Stimulated activated CD4-positive, alpha-beta T cell treated with anti-CD3 and anti-CD28 coated beads, Interleukin-2, amount 100 ng/mL, for 48 hours (primary cell): Measurements from ENCODE around the gene MINAR1.
"Not testable (repeated sequence)": the region's sequence is repeated elsewhere in the genome, so short reads cannot be mapped to it uniquely, and the experiment has no call there.

Source experiments
- DNase-seq, 2 donors: peaks; one replicate each; pipeline ENCODE4 v3.0.0-alpha.2; 2020

MINAR1 gene, protein sequence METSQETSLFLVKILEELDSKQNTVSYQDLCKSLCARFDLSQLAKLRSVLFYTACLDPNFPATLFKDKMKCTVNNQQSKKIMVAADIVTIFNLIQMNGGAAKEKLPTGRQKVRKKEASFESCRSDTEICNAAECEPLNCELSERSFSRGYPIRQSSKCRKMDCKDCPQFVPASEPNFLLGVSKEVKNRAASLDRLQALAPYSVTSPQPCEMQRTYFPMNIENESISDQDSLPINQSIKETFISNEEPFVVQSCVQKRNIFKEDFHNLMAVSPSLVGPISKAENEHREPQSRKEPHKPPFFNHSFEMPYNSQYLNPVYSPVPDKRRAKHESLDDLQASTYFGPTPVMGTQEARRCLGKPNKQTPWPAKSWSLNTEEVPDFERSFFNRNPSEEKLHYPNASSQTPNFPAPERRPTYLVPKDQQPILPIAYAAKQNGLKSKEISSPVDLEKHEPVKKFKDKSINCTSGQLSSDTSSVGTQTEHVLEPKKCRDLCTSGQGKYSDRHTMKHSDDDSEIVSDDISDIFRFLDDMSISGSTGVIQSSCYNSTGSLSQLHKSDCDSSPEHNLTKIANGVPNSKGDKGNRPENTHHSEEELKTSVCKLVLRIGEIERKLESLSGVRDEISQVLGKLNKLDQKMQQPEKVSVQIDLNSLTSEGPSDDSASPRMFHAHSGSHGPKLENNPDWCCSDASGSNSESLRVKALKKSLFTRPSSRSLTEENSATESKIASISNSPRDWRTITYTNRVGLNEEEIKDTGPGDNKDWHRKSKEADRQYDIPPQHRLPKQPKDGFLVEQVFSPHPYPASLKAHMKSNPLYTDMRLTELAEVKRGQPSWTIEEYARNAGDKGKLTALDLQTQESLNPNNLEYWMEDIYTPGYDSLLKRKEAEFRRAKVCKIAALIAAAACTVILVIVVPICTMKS

DNA sequence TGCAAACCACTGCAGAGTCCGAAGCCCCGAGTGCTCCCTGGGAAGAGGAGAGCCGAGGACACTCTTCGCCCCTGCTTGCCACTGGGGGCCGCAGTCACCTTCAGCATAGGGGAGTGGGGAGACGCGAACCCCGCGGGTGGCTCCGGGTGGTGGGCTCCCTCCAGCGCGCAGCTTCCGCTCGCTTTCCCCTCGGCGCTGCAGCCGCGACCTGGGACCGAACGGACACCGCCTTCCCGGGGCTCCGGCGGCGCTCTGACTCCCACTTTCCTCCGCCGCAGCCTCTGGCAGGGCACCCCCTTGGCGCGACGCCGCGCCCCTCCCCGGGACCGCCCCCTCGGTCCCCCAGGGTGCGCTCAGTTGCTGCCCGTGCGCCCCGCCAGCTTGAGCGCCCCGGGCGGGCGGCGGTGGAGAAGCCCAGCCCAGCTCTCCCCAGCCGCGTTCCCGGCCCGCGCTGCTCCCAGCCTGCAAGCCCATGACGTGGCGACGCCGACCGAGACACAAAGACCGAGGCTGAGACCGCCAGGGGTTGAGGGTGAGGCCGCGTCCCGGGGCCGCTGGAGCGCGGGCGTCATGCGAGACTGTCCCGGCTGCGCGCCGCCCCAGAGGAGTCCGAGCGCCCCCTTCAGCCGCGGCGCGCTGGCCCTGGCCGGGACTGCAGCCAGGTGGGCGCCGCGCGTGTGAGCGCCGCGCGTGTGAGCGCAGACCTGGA, at the start of gene MINAR1:
Gene MINAR1, plus strand, starts transcription at position 701 of the 709 bp plus-strand sequence. CDS start 23,812 bp downstream, outside the sequence.
- peak in 1 of 2 donors; percentile 6 for DNase-seq

DNA sequence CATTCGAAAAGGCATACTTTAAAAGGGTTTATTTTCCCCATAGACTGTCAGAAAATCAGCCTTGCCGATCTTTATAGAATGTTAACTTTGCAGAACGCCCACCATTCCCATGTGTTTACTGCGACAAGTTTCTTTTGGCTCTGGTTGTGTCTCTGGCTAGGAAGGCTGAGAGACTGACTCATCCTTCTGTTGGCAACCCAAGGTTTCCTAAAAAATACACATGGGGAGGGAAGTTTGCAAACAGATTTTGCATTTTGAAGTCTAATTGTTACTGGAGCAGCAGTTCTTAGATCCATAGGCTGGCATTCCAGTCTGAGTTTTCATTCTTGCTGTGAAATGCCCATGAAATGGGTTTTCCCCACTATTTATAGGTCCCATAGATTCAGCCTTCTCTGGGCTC, 37.9 kb upstream of the MINAR1 start:
- no peak for DNase-seq

DNA sequence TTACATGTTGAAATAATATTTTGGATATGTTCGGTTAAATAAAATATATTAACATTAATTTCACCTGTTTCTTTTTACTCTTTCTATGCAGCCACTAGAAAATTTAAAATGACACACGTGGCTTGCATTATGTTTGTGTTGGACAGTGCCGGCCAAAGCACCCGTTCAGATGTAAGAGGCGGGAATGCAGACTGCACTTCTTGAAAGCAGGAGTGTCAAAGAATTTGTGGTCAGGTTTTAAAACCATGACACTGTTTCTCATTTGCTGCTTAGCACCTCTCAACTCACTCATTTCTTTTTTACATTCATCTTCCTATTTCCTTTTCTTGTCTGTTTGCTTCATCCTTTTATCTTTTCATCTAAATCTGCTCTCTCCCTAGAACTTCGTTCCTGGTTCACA, 35.3 kb upstream of the MINAR1 start:
- DNase-seq = no peak

DNA sequence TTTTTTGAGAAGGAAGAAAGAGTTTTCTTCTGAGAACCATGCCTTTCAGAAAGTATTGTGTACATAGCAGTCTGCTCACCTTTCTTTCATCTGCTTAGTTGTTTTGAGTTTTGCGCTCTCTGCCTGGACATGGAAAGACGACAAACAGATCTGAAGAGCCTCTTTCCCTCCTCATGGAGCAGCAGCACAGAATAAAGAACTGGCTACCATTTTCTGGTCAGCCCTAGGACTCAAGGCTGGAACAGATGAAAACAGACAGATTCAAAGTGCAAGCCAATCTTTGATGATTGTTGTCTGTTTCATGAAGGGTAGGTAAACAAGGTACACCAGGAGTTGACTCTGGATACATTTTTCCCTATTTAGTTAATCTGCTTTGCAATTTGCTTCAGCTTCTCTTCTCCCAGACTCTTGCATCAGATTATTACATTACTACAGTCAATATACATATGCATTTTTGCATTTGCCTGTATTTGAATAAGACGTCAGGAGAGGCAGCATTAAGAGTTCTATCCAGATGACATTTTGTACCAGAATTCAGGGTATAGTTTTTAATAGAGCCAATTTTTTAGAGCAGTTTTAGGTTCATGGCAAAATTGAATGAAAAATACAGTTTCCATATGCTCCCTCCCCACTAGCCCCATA, 34.7 kb upstream of the MINAR1 start:
- DNase-seq = no peak

DNA sequence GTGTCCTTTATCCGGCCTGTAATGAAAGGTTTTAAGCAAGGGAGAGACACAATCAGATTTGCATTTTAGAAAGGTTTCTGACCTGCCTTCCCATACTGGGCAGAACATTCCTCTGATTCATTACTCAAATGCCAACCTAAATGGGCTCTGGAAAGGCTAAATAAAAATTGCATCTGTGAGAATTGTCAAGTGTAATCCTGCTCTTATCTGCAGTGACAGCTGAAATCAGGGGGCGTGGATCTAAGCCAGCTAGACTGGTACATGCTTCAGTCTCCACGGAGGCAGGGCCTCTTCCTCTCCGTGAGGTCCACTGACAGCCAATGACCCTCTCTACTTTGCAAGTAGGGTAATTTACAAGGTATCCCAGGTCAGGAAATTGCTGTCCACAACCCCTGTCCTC, 32.5 kb upstream of the MINAR1 start:
- DNase-seq = no peak

DNA sequence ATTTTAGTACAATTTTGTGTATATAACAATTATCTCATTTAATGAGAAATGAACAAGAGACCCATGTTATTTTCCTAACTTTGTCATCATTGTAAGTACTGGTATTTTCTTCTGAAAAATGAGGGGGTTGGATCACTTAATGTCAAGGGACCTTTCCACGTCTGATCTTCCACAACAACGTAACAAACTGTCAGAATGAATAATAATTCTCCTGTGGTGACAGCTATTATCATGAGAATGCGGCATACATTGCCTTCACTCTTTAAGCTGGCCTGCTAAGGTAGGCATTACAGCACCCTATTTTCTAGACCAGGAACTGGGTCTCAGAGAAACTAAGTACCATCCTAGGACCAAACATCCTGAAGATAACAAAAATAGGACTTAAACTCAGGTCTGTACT, 31.5 kb upstream of the MINAR1 start:
- DNase-seq = no peak

DNA sequence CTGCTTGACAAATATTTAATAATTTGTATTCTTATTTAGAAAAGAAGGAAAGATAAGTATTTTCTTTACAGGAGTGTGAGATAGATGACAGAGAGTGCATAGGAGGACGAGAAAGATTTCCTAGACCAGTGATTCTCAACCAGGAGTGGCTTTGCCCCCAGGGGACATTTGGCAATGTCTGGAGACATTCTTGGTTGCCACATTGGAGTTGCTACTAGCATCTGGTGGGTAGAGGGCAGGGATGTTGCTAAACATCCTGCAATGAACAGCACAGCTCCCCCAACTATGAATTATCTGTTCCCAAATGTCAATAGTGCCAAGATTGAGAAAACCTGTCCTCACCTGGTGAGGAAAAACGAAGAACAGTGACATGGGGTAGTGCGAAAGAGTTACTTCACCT, 30.8 kb upstream of the MINAR1 start:
- no peak for DNase-seq

DNA sequence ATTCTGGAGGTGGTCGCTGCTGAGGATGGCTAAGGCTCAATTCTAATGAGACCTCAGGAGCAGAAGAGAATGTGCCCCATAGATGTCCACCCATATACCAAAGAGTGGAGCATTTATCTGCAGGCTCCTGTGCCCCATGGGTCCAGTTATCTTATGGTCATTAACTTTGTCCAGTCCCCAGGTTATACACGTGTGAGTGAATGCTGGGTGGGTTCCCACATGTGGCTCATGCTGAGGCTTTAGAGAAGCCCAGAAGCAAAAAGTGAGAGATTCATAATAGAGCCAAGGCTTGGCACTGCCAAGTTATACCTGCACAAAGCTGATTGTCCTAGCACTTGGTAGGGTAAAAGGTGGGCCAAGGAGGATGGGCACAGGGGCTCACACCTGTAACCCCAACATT, 30.0 kb upstream of the MINAR1 start:
- DNase-seq = no peak

DNA sequence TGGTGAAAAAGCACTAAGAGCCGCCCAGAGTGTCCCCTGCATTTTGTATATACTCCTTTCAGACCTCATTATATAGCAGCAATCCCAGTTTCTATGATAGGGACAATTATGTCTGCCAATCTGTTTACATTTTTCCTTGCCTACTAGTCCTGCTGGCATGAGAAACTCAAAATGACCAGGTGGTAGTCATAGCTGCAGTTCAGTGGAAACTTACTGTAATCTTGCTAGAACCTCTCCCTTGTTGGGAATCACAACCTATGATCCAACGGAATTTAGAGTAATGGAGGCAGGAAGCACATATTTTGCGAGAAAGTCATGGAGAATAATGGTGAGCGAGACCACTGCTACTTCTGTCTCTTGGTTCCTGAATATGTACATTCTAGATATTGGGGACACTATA, 28.6 kb upstream of the MINAR1 start:
- DNase-seq = no peak

DNA sequence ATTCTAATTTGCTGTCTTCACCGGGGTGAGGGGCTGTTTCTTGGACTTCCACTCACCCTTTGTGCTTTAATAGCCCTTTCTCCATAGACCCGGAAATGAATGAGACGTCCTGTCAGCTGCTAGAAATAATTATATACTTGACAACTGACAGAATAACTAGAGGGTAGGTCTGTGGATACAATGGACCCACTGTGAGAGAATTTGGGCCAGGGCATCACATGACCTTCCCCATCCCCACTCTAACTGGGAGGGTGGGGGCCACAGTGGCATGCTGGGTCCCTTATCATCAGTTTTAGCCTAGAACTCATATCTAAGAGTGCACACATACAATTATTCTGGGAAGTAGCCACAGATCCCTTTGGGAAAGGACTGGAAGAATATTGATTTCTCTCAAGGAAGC, 25.9 kb upstream of the MINAR1 start:
- no peak for DNase-seq

DNA sequence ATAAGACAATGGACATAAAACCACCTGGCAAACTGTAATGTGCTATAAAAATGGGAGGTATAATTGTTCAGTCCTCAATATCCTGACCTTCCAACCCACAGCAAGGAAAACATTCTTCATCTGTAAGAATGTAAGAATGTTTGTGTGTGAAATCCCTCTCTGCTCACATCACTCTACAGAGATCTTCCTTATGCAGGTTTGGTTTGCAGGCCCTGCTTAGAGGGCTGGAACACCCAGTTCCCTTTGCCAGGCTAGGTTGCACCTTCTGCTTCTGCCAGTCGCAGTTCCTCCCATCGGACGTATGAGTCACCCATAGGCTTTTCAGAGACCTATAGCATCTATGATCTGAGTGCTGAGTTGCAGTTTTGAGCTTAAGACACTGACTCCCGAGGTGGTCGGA, 24.1 kb upstream of the MINAR1 start:
- no peak for DNase-seq

DNA sequence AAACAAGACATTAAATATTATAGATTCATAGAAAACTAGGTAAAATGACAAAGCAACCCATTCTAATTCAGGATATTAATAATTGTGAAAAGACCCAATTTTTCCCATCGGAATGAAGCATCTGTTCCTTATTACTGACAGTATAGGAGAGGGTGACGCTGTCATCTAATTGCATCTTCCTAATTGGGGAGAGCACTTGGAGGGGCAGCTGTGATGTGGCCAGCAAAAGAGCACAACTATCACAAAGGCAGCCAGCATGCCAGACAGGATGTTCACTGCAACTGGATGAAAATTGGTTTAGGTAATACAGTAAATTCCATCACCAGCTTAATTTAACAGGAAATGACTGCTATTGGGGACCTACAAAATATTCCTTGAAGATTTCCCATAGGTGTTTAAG, 21.9 kb upstream of the MINAR1 start:
- no peak for DNase-seq

DNA sequence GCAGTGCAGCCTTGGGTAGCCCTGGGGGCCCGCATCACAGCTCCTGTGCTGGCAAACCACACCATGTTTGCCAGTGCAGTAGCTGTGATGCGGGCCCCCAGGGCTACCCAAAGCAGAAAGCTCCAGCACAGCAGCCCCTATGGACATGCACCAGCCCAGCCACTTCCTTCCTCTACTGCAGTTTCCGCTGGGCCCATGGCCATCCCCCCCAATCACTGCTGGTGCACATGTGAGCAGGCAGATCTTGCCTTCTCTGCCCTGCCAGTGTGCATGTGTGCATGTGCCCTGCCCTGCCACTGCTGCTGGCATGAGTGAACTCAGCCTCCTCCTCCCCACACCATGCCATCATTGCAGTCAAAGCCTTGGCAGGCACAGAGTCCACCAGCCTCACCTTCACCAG, 20.1 kb upstream of the MINAR1 start:
- DNase-seq = no peak

DNA sequence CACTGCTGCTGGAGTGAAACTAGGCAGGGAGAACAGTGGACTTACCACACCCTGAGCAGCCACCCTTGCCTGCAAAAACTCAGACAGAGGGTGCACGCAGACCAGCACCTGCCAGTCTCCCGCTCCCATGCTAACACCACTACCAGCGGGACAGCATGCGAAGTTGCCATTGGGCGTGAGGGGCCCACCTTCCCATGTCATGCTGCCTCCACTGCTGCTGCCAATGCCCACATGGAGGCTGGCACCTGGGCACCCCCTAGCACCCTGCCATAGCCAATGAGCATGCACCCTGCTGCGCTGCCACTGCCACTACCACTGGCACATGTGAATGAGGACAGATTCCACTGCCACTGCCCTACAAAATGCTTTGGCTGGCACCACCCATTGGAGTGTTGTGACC, 19.7 kb upstream of the MINAR1 start:
- DNase-seq = no peak

DNA sequence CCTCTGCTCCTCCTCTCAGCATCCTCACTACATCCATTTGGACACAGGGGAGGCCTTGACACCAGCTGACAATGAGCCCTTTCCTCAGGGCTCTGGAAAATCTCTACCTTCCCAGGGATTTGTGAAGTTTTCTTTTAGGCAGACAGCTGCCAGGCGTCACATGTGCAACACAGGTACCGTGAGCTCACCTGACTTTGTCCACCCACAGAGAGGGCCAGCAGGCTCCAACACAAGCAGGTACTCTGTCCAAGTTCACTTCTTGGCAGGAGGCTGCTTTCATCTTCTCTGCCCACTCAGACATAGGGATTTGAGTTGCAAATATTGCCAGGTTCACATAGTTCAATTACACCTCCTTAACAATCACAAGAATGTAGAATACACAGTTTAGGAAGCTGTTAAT, 15.3 kb upstream of the MINAR1 start:
- no peak for DNase-seq

DNA sequence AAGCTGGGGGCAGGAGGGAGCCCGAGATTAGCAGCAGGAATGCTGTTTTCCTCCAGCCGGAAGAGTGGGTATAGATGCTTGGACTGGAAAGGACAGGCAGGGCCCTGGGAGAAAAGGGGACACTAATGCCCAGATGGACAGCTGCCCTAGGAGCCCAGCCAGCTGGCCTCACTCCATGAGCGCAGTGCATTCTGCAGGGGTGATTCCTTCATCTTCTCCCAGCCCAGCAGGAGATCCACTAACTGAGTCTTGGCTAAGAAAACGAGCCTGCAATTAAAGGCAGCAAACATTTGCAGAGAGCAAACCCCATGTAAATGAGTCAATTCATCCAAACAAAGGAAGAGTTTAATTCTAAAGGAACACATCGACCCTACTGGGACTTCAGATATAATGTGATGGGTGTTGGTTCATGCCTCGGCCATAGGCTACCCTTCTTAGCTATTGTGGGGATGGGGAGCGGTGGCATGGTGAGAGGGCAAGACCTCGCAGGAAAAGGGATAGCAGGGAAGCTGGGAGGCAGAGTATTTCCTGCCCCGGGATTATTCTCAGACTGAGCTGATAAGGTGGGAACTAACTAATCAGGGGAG, 13.3 kb upstream of the MINAR1 start:
- no peak for DNase-seq

DNA sequence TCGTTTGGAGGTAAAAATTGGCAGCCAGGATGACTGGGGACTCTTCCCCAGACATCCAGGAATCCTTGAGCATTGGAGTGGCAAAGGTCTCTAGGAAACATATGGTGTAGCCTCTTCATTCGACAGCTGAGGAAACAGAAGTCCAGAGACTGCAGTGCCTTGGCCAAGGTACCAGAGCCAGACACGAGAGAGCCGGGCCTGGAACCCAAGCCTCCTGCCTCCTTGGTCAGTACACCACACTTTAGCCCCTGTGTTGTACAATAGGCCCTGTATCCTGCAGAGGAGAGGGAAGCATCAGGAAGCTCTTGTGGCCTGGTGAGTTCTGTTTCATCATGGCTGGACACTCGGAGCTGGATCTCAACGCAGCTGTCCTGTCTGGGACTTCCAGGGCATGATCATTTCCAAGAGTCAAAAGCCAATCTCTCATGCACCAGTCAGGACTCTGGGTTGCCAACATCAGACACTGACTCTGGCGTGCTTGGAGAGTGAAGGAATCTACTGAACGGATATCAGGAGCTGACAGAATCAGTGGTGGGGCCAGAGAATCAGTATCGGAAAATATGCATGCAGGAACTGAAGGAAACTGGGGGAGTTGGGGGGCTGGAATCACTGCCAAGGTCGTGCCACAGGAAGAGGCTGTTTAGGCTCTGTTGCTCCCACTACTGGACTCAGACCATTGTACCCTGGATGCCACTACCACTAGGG, 6.4 kb upstream of the MINAR1 start:
- DNase-seq = no peak

DNA sequence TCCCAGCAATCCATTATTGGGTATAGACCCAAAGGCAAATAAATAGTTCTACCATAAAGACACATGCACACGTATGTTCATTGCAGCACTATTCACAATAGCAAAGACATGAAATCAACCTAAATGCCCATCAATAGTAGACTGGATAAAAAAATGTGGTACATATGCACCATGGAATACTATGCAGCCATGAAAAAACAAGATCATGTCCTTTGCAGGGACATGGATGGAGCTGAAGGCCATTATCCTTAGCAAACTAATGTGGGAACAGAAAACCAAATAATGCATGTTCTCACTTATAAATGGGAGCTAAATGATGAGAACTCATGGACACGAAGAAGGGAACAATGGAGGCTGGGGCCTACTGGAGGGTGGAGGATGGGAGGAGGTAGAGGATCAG, 5.2 kb upstream of the MINAR1 start:
- DNase-seq = not testable (repeated sequence)

DNA sequence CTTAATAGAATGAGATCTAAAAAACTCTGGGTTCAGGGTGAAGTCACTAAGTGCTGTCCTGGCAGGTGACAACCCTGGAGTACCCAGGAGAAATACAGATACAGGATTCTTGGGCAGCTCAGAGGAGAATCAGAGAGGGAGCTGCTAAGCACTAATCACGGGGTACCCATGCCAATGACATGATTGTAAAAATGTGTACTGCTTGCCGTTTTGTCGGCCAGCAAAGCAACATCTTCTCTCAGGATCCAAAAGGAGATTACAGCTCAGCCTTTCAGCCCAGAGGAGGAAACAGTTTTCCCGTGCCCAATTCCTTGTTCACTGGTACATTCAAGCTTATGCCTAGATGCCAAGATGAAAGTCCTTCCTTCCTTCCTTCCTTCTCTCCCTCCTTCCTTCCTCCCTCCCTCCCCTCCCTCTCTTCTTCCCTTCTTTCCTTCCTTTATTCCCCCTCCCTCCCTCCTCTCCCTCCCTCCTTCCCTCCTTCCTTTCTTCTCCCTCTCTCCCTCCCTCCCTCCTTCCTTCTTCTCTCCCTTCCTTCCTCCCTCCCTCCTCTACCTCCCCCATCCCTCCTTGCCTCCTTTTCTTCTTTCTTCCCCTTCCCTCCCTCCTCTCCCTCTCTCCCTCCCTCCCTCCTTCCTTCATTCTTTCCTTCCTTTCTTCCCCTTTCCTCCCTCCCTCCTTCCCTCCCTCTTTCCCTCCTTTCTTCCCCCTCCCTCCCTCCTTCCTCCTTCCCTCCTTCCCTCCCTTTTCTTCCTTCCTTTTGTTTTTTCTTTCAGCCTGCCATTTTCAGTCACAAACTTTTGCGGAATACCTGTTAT, 4.1 kb upstream of the MINAR1 start:
- no peak for DNase-seq

DNA sequence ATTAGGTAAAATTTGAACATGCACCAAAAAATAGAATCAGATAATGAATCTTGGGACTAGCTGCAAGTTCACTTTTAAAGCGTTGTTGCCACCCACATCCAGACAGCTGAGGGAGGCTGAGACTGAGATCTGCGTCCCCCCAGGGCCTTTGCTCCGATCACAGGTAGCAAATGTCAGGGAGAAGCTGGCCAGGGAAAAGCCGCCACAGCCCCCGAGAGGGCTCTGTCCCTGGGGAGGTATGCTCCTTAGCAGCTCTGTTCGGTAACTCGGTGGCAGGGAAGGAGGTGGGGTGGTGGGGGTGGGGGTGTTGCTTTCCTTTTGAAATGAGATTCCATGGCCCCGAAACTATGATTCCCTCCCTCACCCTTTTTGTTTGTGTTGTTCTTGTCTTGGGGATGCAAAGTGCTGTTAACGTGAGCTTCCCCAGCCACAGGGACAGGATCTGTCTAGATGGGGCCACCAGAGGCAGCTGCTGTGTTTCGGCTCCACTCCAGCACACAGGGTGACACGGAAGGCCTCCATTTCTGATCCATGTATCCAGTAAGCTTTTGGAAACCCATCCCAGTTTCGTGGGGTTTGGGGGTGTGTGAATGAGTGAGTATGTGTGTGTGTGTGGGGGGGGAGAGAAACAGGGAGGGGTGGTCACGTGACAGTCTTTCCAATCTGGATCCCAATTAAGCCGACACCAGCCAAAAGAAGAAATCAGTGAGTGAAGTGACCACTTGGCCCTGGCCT, 1.1 kb upstream of the MINAR1 start:
- no peak for DNase-seq
